GM23338 (cell line): Measurements from ENCODE around the gene AMY2B.
"Not testable (repeated sequence)": the region's sequence is repeated elsewhere in the genome, so short reads cannot be mapped to it uniquely, and the experiment has no call there.

Experiments
- EZH2 ChIP-seq: fragments of 200-600 bp; sonication (generic); IDR thresholded peaks from one replicate; pipeline ENCODE4 v1.8.0; 2017; ENCODE audit warnings: antibody characterized with exemption, mild to moderate bottlenecking, low read depth; ENCODE audit not compliant: unreplicated experiment
- POLR2AphosphoS5 ChIP-seq: IDR thresholded peaks from 2 replicates; pipeline ENCODE4 v1.6.1; 2016; ENCODE audit warnings: antibody characterized with exemption, low read depth
- TF ChIP-seq, protein P1 (sequence below), 2 experiments: fragments of 200-600 bp in 1 of 2; sonication (generic) in 1 of 2; conservative IDR thresholded peaks; 2 replicates each; pipeline versions ENCODE4 v1.5.1 to v1.6.1; 2016 to 2017; ENCODE audit warnings: antibody characterized with exemption in 2 of 2, low read depth in 2 of 2, mild to moderate bottlenecking in 2 of 2, moderate library complexity in 1 of 2
- TF ChIP-seq, protein P2 (sequence below): IDR thresholded peaks from one replicate; pipeline ENCODE4 v1.6.1; 2018; ENCODE audit warnings: antibody characterized with exemption; ENCODE audit not compliant: unreplicated experiment

- TF ChIP-seq, protein P1, sequence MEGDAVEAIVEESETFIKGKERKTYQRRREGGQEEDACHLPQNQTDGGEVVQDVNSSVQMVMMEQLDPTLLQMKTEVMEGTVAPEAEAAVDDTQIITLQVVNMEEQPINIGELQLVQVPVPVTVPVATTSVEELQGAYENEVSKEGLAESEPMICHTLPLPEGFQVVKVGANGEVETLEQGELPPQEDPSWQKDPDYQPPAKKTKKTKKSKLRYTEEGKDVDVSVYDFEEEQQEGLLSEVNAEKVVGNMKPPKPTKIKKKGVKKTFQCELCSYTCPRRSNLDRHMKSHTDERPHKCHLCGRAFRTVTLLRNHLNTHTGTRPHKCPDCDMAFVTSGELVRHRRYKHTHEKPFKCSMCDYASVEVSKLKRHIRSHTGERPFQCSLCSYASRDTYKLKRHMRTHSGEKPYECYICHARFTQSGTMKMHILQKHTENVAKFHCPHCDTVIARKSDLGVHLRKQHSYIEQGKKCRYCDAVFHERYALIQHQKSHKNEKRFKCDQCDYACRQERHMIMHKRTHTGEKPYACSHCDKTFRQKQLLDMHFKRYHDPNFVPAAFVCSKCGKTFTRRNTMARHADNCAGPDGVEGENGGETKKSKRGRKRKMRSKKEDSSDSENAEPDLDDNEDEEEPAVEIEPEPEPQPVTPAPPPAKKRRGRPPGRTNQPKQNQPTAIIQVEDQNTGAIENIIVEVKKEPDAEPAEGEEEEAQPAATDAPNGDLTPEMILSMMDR (conservative IDR thresholded peaks at IDR 0.05; ENCODE audit: low read depth in 2 of 2), result not testable (repeated sequence)
- TF ChIP-seq EZH2, POLR2AphosphoS5: not testable (repeated sequence)
- TF ChIP-seq, protein P2, sequence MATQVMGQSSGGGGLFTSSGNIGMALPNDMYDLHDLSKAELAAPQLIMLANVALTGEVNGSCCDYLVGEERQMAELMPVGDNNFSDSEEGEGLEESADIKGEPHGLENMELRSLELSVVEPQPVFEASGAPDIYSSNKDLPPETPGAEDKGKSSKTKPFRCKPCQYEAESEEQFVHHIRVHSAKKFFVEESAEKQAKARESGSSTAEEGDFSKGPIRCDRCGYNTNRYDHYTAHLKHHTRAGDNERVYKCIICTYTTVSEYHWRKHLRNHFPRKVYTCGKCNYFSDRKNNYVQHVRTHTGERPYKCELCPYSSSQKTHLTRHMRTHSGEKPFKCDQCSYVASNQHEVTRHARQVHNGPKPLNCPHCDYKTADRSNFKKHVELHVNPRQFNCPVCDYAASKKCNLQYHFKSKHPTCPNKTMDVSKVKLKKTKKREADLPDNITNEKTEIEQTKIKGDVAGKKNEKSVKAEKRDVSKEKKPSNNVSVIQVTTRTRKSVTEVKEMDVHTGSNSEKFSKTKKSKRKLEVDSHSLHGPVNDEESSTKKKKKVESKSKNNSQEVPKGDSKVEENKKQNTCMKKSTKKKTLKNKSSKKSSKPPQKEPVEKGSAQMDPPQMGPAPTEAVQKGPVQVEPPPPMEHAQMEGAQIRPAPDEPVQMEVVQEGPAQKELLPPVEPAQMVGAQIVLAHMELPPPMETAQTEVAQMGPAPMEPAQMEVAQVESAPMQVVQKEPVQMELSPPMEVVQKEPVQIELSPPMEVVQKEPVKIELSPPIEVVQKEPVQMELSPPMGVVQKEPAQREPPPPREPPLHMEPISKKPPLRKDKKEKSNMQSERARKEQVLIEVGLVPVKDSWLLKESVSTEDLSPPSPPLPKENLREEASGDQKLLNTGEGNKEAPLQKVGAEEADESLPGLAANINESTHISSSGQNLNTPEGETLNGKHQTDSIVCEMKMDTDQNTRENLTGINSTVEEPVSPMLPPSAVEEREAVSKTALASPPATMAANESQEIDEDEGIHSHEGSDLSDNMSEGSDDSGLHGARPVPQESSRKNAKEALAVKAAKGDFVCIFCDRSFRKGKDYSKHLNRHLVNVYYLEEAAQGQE, result not testable (repeated sequence)
Measured at GRCh38 chr1:103602740-103603139, 31.4 kb downstream of the AMY2B start.
